RWPE1 (cell line): Measurements from ENCODE around the gene LRPPRC.
A peak's percentile ranks its signal among the peaks of the same experiment; 100 is the strongest.

Experiments
- CTCF ChIA-PET: fragments of 350-600 bp; sonication (Branson Sonifier 250); formaldehyde crosslinking; extraction: SDS; loops from one replicate; lab custom pipeline; 2021; lab: Yijun Ruan, JAX
- POLR2A ChIA-PET: fragments of 400-600 bp; formaldehyde crosslinking; extraction: SDS; loops from one replicate; lab custom pipeline; 2020; ENCODE audit warnings: antibody characterized with exemption; ENCODE audit not compliant: low non-redundant PET; lab: Yijun Ruan, JAX
- DNase-seq: peaks from one replicate; pipeline ENCODE4 v3.0.0; 2012; ENCODE audit warnings: low spot score
- H3K27ac ChIP-seq: fragments of 450-650 bp; 2 replicates; pipeline ENCODE4 v1.5.1; 2017
- TF ChIP-seq, protein P1 (sequence below): fragments of 450-650 bp; conservative IDR thresholded peaks from 2 replicates; pipeline ENCODE4 v1.5.1; 2017; ENCODE audit warnings: low read depth, mild to moderate bottlenecking

Gene LRPPRC

DNA sequence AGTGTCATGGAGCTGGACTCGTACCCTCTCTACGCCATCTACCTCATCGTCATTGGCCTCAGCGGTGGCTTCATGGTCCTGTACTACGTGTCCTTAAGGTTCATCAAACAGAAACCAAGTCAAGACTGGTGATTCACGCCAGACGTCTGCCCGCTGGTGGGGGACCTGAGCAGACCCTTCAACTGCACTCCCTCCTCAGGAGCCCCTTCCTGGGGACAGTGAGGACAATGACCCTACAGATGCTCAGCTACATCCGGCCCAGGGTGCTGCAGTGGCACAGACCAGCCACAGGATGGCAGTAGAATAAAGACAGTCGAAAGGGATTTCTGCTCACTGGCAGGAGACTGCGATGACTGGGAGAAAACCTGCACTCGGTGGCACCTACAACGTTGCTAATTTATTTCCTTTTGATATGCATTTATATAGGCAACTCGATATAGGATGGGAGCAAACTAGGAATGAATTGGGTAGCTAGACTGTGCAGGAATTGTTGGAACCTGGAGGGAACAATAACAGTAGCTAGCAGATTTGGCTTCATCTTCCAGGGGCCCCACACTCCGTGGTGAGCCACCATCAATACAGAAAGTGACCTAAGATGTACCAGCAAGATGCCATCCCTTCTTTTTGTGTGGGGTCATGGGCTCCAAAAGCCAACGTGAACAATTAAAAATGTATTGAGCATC lies 117.9 kb downstream of the LRPPRC start:
- ChIA-PET POLR2A (no interaction called here), CTCF (interaction anchor here (0.5 to 1.2 kb wide), 17 partner anchors 10 to 1506 kb away, joined by 3 to 5 read pairs (median 3); no protein-coding TSS in a partner anchor)
- TF ChIP-seq, protein P1, sequence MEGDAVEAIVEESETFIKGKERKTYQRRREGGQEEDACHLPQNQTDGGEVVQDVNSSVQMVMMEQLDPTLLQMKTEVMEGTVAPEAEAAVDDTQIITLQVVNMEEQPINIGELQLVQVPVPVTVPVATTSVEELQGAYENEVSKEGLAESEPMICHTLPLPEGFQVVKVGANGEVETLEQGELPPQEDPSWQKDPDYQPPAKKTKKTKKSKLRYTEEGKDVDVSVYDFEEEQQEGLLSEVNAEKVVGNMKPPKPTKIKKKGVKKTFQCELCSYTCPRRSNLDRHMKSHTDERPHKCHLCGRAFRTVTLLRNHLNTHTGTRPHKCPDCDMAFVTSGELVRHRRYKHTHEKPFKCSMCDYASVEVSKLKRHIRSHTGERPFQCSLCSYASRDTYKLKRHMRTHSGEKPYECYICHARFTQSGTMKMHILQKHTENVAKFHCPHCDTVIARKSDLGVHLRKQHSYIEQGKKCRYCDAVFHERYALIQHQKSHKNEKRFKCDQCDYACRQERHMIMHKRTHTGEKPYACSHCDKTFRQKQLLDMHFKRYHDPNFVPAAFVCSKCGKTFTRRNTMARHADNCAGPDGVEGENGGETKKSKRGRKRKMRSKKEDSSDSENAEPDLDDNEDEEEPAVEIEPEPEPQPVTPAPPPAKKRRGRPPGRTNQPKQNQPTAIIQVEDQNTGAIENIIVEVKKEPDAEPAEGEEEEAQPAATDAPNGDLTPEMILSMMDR: peak; percentile 83
- peak; percentile 66 for DNase-seq
- H3K27ac ChIP-seq: no peak overlapping the region

DNA sequence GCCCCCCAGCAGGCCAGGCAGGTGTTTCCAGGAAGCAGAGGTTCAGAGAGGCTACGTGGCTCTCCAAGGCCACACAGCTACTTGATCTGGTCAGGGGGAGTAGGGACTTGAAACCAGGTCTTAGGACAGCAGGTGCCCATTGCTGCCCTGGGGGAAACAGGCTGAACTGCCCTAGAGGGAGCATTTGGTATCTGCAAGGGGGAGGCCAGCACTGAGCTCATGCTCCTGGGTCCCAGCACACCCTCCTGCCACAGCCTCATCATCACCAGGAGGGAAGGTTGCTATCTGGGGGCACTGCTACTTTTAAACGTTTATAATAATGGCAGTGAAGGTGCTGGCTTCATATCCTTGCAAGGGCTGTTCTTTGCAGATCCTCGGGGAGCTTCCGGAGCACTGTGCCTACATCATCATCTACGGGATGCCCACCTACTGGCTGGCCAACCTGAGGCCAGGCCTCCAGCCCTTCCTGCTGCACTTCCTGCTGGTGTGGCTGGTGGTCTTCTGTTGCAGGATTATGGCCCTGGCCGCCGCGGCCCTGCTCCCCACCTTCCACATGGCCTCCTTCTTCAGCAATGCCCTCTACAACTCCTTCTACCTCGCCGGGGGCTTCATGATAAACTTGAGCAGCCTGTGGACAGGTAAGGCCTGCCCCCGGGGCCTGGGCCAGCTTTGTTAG lies 120.9 kb downstream of the LRPPRC start:
- POLR2A ChIA-PET: no interaction called here
- CTCF ChIA-PET: no interaction called here
- TF ChIP-seq, protein P1: no peak
- no peak overlapping the region for H3K27ac ChIP-seq
- no peak for DNase-seq

DNA sequence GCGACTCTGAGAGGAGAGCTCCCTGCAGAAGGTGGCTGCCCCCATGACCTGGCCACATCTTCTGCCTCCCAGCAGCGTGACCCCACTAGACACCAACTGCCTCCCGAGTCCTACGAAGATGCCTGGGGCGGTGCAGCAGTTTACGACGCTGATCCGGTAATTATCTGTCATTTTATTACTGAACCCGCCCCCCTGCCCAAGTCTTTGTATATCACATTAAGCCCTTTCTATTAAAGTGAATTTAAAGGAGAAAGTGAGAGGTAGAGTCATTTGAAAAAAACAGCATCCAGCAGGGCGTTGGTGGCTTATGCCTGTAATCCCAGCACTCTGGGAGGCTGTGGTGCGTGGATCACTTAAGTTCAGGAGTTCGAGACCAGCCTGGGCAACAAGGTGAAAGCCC lies 123.6 kb downstream of the LRPPRC start:
- CTCF ChIA-PET: interaction anchor here (0.7 kb wide), 1 partner anchor 375 kb away, joined by 3 read pairs; no protein-coding TSS in a partner anchor
- POLR2A ChIA-PET: no interaction called here
- DNase-seq: no peak
- TF ChIP-seq, protein P1: no peak
- H3K27ac ChIP-seq: no peak overlapping the region

DNA sequence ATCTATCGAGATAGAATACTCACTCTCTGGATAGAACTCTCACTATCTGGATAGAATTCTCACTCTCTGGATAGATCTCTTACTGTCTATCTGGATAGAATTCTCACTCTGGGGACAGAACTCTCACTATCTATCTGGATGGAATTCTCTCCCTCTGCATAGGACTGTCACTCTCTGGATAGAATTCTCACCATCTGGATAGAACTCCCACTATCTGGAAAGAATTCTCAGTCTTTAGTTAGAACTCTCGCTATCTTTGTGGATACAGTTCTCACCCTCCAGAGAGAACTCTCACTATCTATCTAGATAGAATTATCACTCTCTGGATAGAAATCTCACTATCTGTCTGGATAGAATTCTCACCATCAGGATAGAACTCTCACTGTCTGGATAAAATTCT lies 140.5 kb downstream of the LRPPRC start:
- no peak overlapping the region for H3K27ac ChIP-seq
- CTCF ChIA-PET: no interaction called here
- TF ChIP-seq, protein P1: no peak
- POLR2A ChIA-PET: no interaction called here
- no peak for DNase-seq

DNA sequence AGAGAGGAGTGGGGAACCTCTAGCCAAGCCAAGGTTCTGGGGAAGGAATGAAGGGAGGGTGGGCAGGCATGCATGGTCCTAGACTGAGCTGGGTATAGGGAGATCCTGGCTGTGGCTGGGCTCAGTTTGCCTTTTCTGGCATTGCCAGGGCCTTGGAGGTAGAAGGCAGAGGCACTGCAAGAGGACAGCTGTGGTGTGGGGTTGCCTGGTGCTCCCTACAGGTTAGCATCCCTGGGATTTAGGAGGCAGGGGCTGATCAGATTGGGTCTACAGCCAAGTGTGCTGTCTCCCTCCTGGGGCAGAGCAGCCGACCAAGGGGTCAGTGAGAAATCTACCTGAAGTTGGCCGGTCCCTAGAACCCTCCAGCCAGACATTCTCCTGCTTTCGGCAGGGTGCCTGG lies 141.1 kb downstream of the LRPPRC start:
- ChIA-PET POLR2A (no interaction called here), CTCF (no interaction called here)
- DNase-seq: no peak
- TF ChIP-seq, protein P1: no peak
- H3K27ac ChIP-seq: no peak overlapping the region

DNA sequence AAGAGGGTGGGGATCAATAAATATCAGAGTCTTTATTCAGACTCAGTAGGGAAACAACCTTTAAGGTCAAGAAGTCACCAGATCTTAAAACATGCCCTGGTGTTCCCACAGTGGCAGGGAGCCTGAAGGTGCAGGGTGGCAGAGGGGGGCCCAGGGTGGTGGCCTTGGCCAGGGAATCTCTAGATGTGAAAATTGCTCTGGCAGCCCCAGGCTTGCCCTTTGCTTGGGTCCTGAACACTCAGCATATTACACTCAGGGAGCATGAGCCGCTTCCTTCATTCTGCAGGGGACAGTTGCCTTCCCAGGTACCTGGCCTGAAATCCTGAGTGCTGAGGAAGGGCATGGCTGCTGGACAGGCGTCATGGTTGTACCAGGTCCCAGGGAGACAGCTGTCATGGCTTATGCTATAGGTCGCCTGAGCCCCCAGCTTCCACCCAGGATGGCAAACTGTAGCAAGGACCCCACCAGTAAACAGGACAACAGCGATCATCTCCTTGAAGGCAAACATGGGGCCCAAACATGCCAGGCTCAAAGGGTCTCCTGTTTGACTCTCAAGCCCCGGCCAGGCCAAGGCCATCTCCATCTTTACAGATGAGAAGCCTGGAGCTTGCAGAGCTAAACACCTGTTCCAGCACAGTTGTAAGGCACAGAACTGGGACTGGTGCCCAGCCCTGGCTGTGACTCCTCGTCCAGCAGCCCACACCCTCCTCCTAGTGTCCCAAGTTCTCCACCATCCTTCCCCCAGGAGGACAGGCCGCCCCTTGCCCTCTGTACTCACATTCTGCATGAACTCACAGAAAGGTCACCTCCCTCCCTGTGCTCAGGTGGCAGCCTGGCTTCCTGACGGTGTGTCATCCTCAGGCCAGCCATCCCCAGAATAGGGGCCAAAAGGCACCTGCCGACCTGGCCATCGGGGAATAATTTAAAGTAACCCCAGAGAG lies 142.4 kb downstream of the LRPPRC start:
- TF ChIP-seq, protein P1: no peak
- POLR2A ChIA-PET: no interaction called here
- no peak for DNase-seq
- CTCF ChIA-PET: interaction anchor here (0.5 kb wide), 1 partner anchor 56 kb away, joined by 3 read pairs; no protein-coding TSS in a partner anchor
- H3K27ac ChIP-seq: no peak overlapping the region
